Measurements from ENCODE around the gene PCDHGA10.
"Not testable (repeated sequence)": the region's sequence is repeated elsewhere in the genome, so short reads cannot be mapped to it uniquely, and the experiment has no call there.

PCDHGA10 gene

DNA sequence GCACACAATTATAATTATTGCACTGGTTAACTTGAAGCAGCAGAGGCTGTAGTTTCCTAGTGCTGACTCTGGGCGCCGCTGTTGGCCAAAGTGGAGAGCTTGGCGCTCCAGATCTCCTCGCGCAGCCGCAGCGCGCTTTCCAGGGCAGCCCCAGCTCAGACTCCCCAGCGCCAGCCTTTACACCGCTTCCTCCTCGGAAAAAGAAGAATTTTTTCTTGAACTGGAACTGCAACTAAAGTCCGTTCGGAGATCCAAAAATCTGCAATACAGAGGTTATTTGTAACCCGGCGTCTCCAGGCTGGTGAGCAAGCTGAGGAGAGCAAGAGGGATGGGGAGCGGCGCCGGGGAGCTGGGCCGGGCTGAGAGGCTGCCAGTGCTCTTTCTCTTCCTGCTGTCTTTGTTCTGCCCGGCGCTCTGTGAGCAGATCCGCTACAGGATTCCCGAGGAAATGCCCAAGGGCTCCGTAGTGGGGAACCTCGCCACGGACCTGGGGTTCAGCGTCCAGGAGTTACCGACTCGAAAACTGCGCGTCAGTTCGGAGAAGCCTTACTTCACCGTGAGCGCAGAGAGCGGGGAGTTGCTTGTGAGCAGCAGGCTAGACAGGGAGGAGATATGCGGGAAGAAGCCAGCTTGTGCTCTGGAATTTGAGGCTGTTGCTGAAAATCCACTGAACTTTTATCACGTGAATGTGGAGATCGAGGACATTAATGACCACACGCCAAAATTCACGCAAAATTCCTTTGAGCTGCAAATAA is 25.1 kb upstream of the PCDHGA10 start, which contains the start of gene PCDHGB4:
PCDHGB4 (plus strand) TSS at position 142 of the 755 bp plus-strand sequence; CDS start at position 329, 187 bp downstream.
- peak within 1 kb of the TSS; percentile 52 for H3K4me3 Mint-ChIP-seq
- peaks cover 65% of the 10 kb centered on the region for H3K27me3 Mint-ChIP-seq
- peaks cover 22% of the 10 kb centered on the region for H3K9me3 Mint-ChIP-seq (ENCODE audit: low read depth)
- peak within 1 kb of the TSS; percentile 6 for H3K27ac Mint-ChIP-seq
- not testable (repeated sequence) for H3K4me1 Mint-ChIP-seq (ENCODE audit: low read depth)
- H3K36me3 Mint-ChIP-seq, result peaks cover 12% of the 10 kb centered on the region

DNA sequence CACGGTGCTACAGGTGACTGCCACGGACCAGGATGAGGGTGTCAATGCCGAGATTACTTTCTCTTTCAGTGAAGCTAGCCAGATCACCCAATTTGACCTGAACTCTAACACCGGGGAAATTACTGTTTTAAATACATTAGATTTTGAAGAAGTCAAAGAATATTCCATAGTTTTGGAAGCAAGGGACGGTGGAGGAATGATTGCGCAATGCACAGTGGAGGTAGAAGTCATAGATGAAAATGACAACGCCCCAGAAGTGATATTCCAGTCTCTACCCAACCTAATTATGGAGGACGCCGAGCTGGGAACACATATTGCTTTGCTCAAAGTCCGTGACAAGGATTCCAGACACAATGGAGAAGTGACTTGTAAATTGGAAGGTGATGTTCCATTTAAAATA is 24.1 kb upstream of the PCDHGA10 start:
- Mint-ChIP-seq H3K27ac (peak overlapping the region; percentile 6), H3K27me3 (peaks cover 64% of the 10 kb centered on the region), H3K4me1 (ENCODE audit: low read depth) (no peaks in the 10 kb centered on the region), H3K36me3 (peaks cover 12% of the 10 kb centered on the region), H3K9me3 (ENCODE audit: low read depth) (peaks cover 26% of the 10 kb centered on the region), H3K4me3 (no peak overlapping the region)

- H3K27ac Mint-ChIP-seq, result no peak overlapping the region
- peaks cover 64% of the 10 kb centered on the region for H3K27me3 Mint-ChIP-seq
- H3K36me3 Mint-ChIP-seq, result peaks cover 18% of the 10 kb centered on the region
- peaks cover 26% of the 10 kb centered on the region for H3K9me3 Mint-ChIP-seq (ENCODE audit: low read depth)
- H3K4me1 Mint-ChIP-seq (ENCODE audit: low read depth), result no peaks in the 10 kb centered on the region
- H3K4me3 Mint-ChIP-seq, result no peak overlapping the region
Measured at GRCh38 chr5:141389153-141390042, 23.4 kb upstream of the PCDHGA10 start.

DNA sequence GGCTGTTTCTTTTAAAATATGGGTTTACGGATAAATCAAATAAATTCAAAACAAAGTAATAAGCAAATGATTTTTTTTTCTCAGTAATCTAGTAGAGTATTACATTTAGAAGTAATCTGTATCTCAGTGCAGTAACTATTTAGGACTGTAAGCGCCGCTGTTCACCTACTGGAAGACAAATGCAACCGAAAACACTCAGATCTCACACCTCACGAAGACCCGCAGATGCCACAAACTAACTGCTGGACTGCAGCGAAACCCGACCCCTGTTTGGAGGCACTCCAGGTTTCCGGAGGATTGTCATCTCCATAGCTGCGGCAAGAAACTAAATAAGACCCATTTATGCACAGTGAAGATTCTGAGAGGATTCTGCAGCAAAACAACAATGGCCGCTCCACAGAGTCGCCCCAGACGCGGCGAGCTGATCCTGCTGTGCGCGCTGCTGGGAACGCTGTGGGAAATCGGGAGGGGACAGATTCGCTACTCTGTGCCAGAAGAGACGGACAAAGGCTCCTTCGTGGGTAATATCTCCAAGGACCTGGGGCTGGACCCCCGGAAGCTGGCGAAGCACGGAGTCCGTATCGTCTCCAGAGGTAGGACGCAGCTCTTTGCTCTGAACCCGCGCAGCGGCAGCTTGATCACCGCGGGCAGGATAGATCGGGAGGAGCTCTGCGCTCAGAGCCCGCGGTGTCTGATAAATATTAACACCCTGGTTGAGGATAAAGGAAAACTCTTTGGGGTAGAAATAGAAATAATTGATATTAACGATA is 20.2 kb upstream of the PCDHGA10 start, which contains the start of gene PCDHGA8:
PCDHGA8 (plus strand) TSS at position 205 of the 770 bp plus-strand sequence; CDS start at position 386, 181 bp downstream.
- peaks cover 11% of the 10 kb centered on the region for H3K9me3 Mint-ChIP-seq (ENCODE audit: low read depth)
- peaks cover 20% of the 10 kb centered on the region for H3K36me3 Mint-ChIP-seq
- peaks cover 53% of the 10 kb centered on the region for H3K27me3 Mint-ChIP-seq
- H3K4me3 Mint-ChIP-seq, result no peak within 1 kb of the TSS
- H3K27ac Mint-ChIP-seq, result no peak within 1 kb of the TSS
- H3K4me1 Mint-ChIP-seq (ENCODE audit: low read depth), result no peaks in the 10 kb centered on the region

GRCh38 chr5:141393267-141393666 is 19.5 kb upstream of the PCDHGA10 start:
- Mint-ChIP-seq H3K27me3 (peaks cover 51% of the 10 kb centered on the region), H3K27ac (no peak overlapping the region), H3K36me3 (peaks cover 18% of the 10 kb centered on the region), H3K4me1 (ENCODE audit: low read depth) (no peaks in the 10 kb centered on the region), H3K9me3 (ENCODE audit: low read depth) (peaks cover 11% of the 10 kb centered on the region), H3K4me3 (no peak overlapping the region)

GRCh38 chr5:141394401-141395187 is 18.2 kb upstream of the PCDHGA10 start:
- H3K4me3 Mint-ChIP-seq; H3K27ac Mint-ChIP-seq; H3K4me1 Mint-ChIP-seq (ENCODE audit: low read depth): not testable (repeated sequence)
- Mint-ChIP-seq H3K27me3 (peaks cover 50% of the 10 kb centered on the region), H3K36me3 (peaks cover 21% of the 10 kb centered on the region), H3K9me3 (ENCODE audit: low read depth) (peaks cover 14% of the 10 kb centered on the region)

DNA sequence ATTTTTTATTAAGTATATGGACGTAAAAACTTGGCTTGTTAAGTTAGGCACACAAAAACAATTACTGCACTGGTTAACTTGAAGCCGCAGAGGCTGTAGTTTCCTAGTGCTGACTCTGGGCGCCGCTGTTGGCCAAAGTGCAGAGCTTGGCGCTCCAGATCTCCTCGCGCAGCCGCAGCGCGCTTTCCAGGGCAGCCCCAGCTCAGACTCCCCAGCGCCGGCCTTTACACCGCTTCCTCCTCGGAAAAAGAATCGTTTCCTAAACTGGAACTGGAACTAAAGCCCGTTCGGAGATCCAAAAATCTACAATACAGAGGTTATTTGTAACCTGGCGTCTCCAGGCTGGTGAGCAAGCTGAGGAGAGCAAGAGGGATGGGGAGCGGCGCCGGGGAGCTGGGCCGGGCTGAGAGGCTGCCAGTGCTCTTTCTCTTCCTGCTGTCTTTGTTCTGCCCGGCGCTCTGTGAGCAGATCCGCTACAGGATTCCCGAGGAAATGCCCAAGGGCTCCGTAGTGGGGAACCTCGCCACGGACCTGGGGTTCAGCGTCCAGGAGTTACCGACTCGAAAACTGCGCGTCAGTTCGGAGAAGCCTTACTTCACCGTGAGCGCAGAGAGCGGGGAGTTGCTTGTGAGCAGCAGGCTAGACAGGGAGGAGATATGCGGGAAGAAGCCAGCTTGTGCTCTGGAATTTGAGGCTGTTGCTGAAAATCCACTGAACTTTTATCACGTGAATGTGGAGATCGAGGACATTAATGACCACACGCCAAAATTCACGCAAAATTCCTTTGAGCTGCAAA is 14.8 kb upstream of the PCDHGA10 start, which contains the start of gene PCDHGB5:
PCDHGB5 (plus strand) TSS at position 192 of the 796 bp plus-strand sequence; CDS start at position 373, 181 bp downstream.
- Mint-ChIP-seq H3K9me3 (ENCODE audit: low read depth) (peaks cover 15% of the 10 kb centered on the region), H3K27me3 (peaks cover 46% of the 10 kb centered on the region), H3K4me3 (peak within 1 kb of the TSS; percentile 61), H3K36me3 (peaks cover 24% of the 10 kb centered on the region)
- not testable (repeated sequence) for H3K27ac Mint-ChIP-seq; H3K4me1 Mint-ChIP-seq (ENCODE audit: low read depth)

GRCh38 chr5:141398608-141399007 is 14.2 kb upstream of the PCDHGA10 start:
- peaks cover 47% of the 10 kb centered on the region for H3K27me3 Mint-ChIP-seq
- peak overlapping the region; percentile 30 for H3K4me3 Mint-ChIP-seq
- H3K9me3 Mint-ChIP-seq (ENCODE audit: low read depth), result peaks cover 16% of the 10 kb centered on the region
- H3K27ac Mint-ChIP-seq, result no peak overlapping the region
- H3K4me1 Mint-ChIP-seq (ENCODE audit: low read depth), result peaks cover 4% of the 10 kb centered on the region
- H3K36me3 Mint-ChIP-seq, result peaks cover 22% of the 10 kb centered on the region

DNA sequence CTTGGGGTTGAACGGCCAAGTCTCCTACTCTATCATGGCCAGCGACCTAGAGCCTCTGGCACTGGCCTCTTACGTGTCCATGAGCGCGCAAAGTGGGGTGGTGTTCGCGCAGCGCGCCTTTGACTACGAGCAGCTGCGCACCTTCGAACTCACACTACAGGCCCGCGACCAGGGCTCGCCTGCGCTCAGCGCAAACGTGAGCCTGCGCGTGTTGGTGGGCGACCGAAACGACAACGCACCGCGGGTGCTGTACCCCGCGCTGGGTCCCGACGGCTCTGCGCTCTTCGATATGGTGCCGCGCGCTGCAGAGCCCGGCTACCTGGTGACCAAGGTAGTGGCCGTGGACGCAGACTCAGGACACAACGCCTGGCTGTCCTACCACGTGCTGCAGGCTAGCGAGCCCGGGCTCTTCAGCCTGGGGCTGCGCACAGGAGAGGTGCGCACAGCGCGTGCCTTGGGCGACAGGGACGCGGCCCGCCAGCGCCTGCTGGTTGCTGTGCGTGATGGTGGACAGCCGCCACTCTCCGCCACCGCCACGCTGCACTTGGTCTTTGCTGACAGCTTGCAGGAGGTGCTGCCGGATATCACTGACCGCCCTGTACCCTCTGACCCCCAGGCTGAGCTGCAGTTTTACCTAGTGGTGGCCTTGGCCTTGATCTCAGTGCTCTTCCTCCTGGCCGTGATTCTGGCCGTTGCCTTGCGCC is 13.1 kb upstream of the PCDHGA10 start:
- Mint-ChIP-seq H3K36me3 (peaks cover 18% of the 10 kb centered on the region), H3K27me3 (peaks cover 48% of the 10 kb centered on the region), H3K9me3 (ENCODE audit: low read depth) (peaks cover 19% of the 10 kb centered on the region), H3K4me3 (no peak overlapping the region), H3K4me1 (ENCODE audit: low read depth) (peaks cover 4% of the 10 kb centered on the region), H3K27ac (no peak overlapping the region)

- H3K9me3 Mint-ChIP-seq (ENCODE audit: low read depth), result peaks cover 19% of the 10 kb centered on the region
- H3K27ac Mint-ChIP-seq, result no peak within 1 kb of the TSS
- peak within 1 kb of the TSS; percentile 75 for H3K4me3 Mint-ChIP-seq
- H3K4me1 Mint-ChIP-seq (ENCODE audit: low read depth), result peaks cover 4% of the 10 kb centered on the region
- peaks cover 50% of the 10 kb centered on the region for H3K27me3 Mint-ChIP-seq
- H3K36me3 Mint-ChIP-seq, result peaks cover 19% of the 10 kb centered on the region
Measured at GRCh38 chr5:141402553-141403243, 10.1 kb upstream of the PCDHGA10 start, which contains the start of gene PCDHGA9. PCDHGA9 (plus strand) TSS chr5:141402778; CDS start chr5:141402953, 175 bp downstream.

GRCh38 chr5:141403387-141403786 is 9.4 kb upstream of the PCDHGA10 start:
- Mint-ChIP-seq H3K4me1 (ENCODE audit: low read depth) (peaks cover 4% of the 10 kb centered on the region), H3K9me3 (ENCODE audit: low read depth) (peaks cover 19% of the 10 kb centered on the region), H3K27me3 (peaks cover 53% of the 10 kb centered on the region), H3K36me3 (peaks cover 21% of the 10 kb centered on the region), H3K27ac (no peak overlapping the region), H3K4me3 (no peak overlapping the region)

GRCh38 chr5:141407790-141408505 is 4.8 kb upstream of the PCDHGA10 start, which contains the start of gene PCDHGB6:
PCDHGB6 (plus strand) TSS chr5:141408021; CDS start chr5:141408203, 182 bp downstream.
- H3K27ac Mint-ChIP-seq; H3K4me1 Mint-ChIP-seq (ENCODE audit: low read depth): not testable (repeated sequence)
- peaks cover 55% of the 10 kb centered on the region for H3K27me3 Mint-ChIP-seq
- peak within 1 kb of the TSS; percentile 75 for H3K4me3 Mint-ChIP-seq
- H3K36me3 Mint-ChIP-seq, result peaks cover 15% of the 10 kb centered on the region
- H3K9me3 Mint-ChIP-seq (ENCODE audit: low read depth), result peaks cover 16% of the 10 kb centered on the region
